ENCODE results near the gene BMP6.

GRCh38 chr6:7918403-7918802 lies 192.5 kb downstream of the BMP6 start:
- TF ChIP-seq EZH2 (IDR thresholded peaks at IDR 0.05; ENCODE audit: insufficient read depth, poor library complexity, severe bottlenecking) = no peak
- TF ChIP-seq EZH2phosphoT487 (IDR thresholded peaks at IDR 0.05; ENCODE audit: insufficient read depth, low read depth) = no peak
